Measurements from ENCODE around the gene FBXL16.
"Not testable (repeated sequence)": the region's sequence is repeated elsewhere in the genome, so short reads cannot be mapped to it uniquely, and the experiment has no call there.

The FBXL16 gene

GRCh38 chr16:709566-710499 is 4.2 kb upstream of the FBXL16 start:
- DNase-seq (ENCODE audit: low spot score), result no peak

- no peak for DNase-seq (ENCODE audit: low spot score)
These were observed 3.4 kb upstream of the FBXL16 start for GRCh38 chr16:708959-709358.

GRCh38 chr16:708019-708418 is 2.4 kb upstream of the FBXL16 start:
- DNase-seq (ENCODE audit: low spot score), result no peak

GRCh38 chr16:707062-707538 is 1.5 kb upstream of the FBXL16 start:
- DNase-seq (ENCODE audit: low spot score), result no peak

GRCh38 chr16:706189-707061 is 824 bp upstream of the FBXL16 start:
- DNase-seq (ENCODE audit: low spot score), result no peak

DNA sequence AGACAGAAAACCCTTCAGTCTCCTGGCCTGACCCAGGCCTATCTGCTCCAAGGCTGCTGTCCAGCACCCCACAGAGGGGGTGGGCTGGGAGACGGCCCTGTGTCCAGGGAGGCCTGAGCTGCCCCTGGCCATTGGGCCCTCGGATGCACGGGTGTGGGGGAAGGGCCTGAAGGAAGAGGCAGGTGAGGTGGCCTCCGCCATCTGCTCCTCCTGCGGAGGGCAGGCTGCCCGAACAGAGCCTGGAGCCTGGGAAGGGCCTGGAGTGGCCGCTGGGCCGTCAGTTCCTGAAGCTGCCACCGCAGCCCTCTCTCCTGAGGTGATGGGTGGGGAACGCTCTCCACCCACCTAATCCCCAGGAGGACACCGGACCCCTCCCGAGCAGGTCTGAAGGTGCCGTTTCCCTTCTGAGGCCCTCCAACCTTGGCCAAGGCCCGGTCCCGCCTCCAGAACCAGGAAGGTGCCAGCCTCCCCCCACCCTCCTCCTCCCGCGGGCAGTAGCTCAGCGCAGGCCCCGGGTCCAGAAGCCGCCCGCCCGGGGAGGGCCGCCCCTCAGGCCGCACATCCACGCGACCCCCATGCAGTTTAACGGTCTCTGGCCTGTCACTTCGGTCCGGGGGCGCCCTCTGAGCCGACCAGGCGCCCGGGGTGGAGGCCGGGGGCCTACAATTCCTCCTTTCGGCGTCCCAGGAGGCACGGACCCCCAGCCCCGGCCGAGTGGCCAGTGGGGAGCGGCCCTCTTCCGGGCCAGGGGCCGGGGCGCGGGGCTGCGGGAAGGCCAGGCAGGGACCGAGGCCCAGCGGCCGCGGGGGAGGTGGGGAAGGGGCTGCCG is 835 bp downstream of the FBXL16 start:
- DNase-seq (ENCODE audit: low spot score), result no peak

DNA sequence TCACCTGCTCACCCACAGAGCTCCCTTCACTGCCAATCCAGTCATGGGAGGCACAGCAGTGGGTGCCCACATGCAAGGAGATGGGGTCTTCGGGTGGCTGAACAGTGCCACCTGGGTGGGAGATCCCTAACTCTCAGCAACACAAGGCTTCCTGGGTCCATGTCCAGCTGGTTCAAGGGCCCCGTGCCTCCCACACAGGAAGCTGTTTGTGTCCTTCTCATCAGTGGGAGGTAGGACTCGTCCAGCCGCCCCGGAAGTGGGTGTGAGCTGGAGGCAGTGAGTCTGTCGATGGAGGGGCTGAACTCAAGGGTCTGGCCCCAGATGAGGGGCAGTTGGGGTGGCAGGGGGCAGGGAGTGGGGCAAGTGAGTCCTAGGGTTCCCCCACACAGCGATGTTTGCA is 1.6 kb downstream of the FBXL16 start:
- no peak for DNase-seq (ENCODE audit: low spot score)

DNA sequence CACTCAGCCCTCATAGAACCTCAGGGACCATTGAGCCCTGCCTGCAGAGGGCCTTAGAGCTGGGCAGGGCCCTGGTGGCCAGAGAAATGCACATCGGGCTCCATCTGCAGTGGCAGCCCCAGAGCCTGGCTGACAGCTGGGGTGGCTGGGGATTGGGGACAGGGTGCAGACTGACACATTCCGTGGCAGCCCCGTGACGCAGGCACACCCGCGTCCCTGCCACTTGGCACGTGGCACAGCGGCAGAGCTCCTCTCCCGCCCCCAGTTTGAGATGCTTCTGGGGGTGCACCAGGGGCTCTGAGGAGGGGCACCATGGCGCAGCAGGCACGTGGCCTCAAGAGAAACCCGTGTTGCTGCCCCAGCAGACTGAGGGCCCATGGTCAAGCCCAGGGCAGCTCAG is 2.2 kb downstream of the FBXL16 start:
- DNase-seq (ENCODE audit: low spot score), result no peak

GRCh38 chr16:702341-702740 is 3.3 kb downstream of the FBXL16 start:
- no peak for DNase-seq (ENCODE audit: low spot score)

DNA sequence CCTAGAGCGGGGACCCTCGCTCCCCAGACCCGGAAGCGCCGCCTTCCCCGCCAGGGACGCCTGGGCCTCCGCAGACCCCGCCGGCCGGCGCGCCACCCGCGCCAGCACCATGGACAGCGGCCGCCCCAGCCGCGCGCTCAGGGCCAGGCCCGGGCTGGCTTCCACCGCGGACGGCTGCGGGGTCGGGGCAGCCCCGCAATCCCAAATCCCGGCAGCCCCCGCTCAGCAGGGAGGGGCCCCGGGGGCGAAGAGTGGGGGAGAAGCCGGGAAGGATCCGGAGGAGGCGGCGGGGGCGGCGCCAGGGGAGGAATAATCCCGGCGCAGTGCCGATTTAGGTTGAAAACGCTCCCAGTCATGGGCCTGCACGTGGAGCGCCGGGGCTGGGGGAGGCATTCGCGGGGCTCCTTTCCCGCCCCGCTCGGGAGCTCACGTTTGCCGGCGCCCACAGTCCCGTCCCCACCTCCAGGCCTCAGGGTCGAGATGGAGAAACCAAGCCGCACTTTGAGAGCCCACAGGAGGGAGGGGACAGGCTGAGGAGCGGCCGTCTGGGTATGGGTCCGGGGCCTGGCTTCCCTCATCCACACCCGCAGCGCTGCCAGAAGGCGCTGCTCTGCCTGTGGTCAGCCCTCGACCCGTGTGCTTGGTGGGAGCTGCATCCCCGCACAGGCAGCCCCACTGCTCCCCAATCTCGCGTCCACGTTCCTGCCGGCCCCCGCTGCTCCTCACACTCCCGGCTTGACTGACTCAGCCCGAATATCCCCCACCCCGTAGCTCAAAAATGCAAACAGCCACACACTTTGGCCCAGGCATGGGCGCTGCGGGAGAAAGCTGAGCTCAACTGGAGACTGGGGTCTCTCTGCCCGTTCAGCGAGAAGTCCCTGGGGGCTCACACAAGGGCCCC is 4.7 kb downstream of the FBXL16 start:
- DNase-seq (ENCODE audit: low spot score), result no peak

GRCh38 chr16:698911-699671 is 6.5 kb downstream of the FBXL16 start:
- no peak for DNase-seq (ENCODE audit: low spot score)

- no peak for DNase-seq (ENCODE audit: low spot score)
These were observed 10.1 kb downstream of the FBXL16 start for GRCh38 chr16:695355-696089.

GRCh38 chr16:694863-695354 is 10.7 kb downstream of the FBXL16 start:
- no peak for DNase-seq (ENCODE audit: low spot score)

DNA sequence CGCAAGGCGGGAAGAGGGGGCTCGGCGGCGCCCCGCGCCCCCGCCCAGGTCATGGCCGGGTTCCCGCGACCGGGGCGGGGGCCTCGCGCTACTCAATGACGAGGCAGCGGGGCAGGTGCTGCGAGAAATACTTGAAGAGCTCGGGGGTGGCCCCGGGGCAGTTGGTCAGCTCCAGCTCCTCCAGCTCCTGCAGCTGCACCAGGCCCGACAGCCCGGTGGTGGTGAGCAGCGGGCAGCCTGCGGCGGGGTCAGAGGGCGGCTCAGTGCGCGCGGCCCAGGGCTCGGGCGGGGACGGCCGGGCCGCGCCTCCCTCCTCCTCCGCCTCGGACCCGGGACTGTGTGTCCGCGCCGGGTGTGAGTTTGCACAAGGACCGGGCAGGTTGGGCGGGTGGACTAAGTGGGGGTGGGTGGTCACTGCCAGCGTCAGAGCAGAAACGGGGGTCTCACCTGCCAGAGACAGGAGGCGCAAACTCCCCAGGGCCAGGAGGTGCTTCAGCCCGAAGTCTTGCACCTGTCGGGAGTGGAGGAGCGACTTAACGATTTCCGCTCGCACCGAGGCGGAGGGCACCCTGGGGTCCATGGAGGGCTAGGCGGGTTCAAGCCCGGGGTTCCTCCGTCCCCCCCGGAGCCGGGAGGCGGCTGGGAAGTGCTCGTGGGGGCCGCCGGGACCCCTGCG is 11.3 kb downstream of the FBXL16 start:
- DNase-seq (ENCODE audit: low spot score), result no peak

DNA sequence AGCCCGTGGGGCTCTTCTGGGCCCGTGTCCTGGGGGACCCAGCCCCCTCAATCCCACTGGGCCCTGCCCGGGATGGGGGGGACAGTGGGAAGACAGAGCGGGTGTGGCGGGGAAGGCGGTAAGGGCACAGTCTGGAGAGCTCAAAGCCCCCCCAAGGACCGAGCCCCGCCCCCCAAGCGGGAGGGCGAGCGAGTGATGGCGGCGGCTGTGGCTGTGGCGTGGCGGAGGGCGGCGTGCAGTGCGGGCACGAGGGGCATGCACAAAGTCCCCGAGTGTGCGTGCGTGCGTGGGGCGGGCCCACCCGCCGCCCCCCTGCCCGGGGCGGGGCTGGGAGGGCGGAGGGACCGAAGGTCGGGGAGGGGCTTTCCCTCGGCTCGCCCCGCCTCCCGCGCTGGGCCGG is 11.8 kb downstream of the FBXL16 start:
- DNase-seq (ENCODE audit: low spot score), result no peak

- DNase-seq (ENCODE audit: low spot score), result no peak
These were observed 12.2 kb downstream of the FBXL16 start for GRCh38 chr16:693364-693763.

DNA sequence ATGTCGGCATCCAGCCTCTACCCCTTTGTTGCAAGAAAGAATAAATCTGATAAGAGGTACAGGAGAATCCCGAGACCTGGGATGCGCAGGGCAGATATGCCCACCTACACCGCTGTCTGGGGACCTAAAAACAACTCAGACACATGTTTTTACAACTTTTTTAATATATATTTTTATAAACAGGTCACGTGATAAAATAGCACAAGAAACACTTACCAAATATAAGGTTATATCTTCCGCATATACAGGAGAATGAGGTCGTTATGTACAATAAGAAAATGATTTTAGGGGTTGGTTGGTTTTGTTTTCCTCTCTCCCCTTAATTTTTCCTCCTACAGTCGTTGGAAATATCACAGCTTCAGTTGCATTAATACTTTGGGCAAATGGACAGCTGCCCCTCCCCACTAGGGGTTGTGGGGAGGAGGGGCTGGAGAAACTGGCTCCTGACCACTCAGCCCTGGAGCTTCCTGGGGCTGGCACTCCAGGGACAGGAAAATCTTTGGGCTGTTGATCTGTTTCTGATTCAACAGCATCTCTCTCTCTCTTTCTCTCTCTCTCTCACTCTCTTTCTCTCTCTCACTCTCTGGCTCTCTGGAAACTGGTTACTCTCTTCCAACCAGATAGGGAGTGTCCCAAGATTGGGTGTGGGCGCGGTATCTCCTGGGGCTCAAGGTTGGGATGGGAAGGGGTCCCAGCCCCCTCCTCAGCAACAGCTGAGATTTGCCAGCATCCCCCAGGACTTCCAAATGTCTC is 13.1 kb downstream of the FBXL16 start:
- no peak for DNase-seq (ENCODE audit: low spot score)

DNA sequence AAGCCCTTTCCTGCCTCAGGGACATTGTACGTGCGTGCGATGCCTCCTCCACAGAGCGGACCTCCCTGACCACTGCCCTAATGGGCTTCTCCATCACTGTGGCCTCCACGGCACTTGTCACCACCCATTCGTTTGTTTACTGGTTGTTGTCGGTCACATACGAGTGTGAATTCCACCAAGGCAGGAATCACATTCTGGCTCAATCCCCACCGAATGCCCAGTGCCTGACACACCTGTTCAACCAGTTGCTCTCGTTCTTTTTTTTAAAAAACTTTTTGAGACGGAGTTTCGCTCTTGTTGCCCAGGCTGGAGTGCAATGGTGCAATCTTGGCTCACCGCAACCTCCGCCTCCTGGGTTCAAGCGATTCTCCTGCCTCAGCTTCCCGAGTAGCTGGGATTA is 14.4 kb downstream of the FBXL16 start:
- not testable (repeated sequence) for DNase-seq (ENCODE audit: low spot score)
